ENCODE measurements around the gene TREH.

TREH gene

GRCh38 chr11:118663381-118663780 is 16.1 kb downstream of the TREH start:
- DNase-seq (ENCODE audit: low spot score) = no peak

GRCh38 chr11:118662401-118663271 is 16.8 kb downstream of the TREH start:
- DNase-seq (ENCODE audit: low spot score) = no peak

GRCh38 chr11:118661425-118662301 is 17.8 kb downstream of the TREH start:
- no peak for DNase-seq (ENCODE audit: low spot score)

GRCh38 chr11:118660681-118661424 is 18.6 kb downstream of the TREH start:
- no peak for DNase-seq (ENCODE audit: low spot score)

GRCh38 chr11:118659953-118660680 is 19.3 kb downstream of the TREH start:
- DNase-seq (ENCODE audit: low spot score) = no peak

GRCh38 chr11:118659314-118659952 is 20.0 kb downstream of the TREH start:
- peak; percentile 80 for DNase-seq (ENCODE audit: low spot score)

- no peak for DNase-seq (ENCODE audit: low spot score)
These were observed 20.8 kb downstream of the TREH start for GRCh38 chr11:118658429-118659313.

GRCh38 chr11:118657709-118658428 is 21.6 kb downstream of the TREH start:
- DNase-seq (ENCODE audit: low spot score) = no peak

- DNase-seq (ENCODE audit: low spot score) = no peak
These were observed 22.2 kb downstream of the TREH start for GRCh38 chr11:118657238-118657637.

GRCh38 chr11:118656563-118657165 is 22.8 kb downstream of the TREH start:
- no peak for DNase-seq (ENCODE audit: low spot score)

- DNase-seq (ENCODE audit: low spot score) = no peak
These were observed 23.8 kb downstream of the TREH start for GRCh38 chr11:118655486-118656190.

GRCh38 chr11:118653684-118654390 is 25.6 kb downstream of the TREH start:
- no peak for DNase-seq (ENCODE audit: low spot score)

- no peak for DNase-seq (ENCODE audit: low spot score)
These were observed 26.7 kb downstream of the TREH start for GRCh38 chr11:118652681-118653181.

- DNase-seq (ENCODE audit: low spot score) = no peak
These were observed 27.6 kb downstream of the TREH start for GRCh38 chr11:118651820-118652219.

GRCh38 chr11:118650366-118650765 is 29.1 kb downstream of the TREH start:
- DNase-seq (ENCODE audit: low spot score) = no peak

GRCh38 chr11:118649941-118650340 is 29.5 kb downstream of the TREH start:
- DNase-seq (ENCODE audit: low spot score) = no peak

- no peak for DNase-seq (ENCODE audit: low spot score)
These were observed 31.2 kb downstream of the TREH start for GRCh38 chr11:118648291-118648690.
